Stromal cell of bone marrow (primary cell): ENCODE measurements around the gene HSBP1L1.

Experiments used
- DNase-seq: peaks from one replicate; pipeline ENCODE4 v3.0.0-alpha.2; 2012; ENCODE audit warnings: low read depth

Gene HSBP1L1

DNA sequence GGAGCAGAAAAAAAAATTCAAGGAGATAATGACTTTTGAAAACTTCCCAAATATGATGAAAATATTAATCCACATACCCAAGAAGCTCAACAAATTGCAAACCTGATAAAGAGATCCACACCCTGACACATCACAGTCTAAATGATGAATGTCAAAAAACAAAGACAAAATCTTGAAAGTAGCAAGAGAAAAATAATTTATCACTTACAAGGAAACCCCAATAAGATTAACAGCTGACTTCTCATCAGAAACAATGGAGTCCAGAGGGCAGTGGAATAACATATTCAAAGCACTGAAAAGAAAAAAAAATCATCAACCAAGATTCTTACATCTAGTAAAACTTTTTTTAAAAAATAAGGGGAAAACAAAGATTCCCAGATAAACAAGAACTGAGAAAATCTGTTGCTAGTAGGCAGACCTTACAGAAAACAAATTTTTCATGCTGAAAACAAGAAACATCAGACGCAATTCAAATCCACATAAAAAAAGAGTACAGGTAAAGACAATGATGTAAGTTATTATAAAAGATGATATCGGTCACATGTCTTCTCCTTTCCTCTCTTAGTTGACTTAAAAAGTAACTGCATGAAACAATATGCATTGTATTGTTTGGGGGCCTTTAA, 34.3 kb upstream of the HSBP1L1 start:
- no peak for DNase-seq

DNA sequence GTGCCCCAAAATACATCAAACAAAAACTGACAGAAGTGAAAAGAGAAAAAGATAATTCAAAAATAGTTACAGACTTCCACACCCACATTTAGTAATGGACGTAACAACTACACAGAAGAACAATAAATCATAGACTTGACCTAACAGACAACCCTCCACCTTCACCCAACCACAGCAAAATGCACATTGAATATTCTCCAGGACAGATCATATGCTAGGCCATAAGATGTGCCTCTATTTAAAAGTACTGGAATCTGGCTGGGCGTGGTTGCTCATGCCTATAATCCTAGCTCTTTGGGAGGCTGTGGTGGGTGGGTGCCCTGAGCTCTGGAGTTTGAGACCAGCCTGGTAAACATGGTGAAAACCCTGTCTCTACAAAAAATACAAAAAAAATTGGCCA, 33.0 kb upstream of the HSBP1L1 start:
- DNase-seq = no peak

DNA sequence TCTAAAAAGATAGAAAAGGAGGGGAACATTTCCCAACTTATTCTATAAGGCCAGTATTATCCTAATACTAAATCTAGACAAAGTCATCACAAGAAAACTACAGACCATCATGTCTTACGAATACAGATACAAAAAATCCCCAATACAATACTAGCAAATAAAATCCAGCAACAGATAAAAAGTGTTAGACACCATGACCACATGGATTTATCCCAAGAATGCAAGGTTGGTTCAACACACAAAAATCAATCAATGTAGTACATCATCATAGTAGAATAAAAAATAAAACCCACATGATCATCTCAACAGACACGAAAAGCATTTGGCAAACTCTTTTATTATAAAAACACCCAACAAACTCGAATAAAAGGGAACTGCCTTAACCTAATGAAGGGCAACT, 31.5 kb upstream of the HSBP1L1 start:
- DNase-seq = no peak

DNA sequence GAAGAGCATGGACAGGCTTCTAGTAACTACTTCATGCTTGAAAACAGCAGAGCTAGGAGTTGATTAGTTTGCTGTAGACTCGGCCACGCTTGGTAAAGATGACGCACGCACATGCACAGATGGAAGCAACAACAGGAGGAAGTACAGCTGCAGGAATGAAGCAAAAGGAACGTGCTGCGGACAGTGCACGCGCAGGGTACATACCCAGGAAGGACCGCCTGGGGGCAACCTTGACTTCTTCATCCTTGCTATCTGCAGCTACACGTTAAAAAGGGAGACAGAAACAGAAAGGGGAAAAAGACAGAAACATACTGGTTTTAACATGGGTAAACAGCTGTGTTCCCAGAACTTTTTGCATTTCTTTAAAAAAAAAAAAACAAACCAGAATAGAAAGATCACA, 30.7 kb upstream of the HSBP1L1 start:
- DNase-seq = no peak

DNA sequence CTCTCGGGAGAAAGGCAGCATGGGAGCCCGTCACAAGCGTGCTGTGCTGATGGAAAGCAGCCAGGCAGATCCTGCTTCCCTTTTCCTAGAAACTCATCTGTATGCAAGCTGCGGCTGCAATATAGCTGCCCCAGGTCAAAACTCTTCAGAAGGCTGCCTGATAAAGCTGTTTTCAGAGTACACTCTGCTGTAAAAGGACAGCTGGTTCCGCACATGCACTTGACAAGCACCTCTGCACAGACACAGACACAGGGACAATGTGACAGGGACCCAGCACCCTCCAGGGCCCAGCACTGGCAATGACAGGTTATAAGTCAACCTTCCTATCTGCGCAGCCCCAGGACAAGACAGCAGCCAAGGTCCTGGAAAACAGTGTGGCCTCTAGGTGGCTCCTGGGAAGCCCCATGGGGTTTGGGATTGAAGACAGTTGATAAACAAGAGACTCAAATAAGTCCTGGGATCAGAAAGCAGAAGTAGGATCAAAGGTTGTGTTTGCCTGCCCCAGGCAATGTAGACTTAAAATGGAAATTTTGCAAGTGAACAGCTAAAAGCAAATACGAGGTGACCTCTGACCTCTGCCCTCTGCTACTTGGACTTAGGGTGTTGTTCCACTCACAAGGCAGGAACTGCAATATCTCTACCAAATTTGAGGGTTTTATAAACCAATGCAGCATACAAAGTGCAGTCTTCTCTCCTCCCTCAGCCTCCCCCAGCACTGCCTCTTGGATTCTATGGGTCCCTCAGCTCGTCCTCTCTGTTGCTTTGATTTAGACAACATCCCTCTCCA, 29.9 kb upstream of the HSBP1L1 start:
- DNase-seq = no peak

DNA sequence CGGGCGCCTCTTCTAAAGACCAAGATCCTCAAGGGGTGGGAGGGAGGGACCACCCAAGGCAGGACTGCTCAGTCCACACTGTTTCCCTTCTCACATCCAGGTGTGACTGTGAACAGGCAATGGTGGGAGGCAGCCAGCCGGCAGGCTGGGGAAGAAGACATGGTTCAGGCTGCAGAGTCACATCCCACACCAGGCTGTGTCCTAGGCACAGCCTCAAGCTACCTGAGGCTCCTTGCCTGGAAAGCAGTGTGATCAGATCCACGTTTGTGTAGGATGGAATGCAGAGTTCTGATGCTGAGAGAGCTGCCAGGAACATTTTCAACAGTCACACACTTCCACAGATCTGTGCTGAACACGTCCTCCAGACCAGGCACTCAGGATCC, 29.4 kb upstream of the HSBP1L1 start:
- no peak for DNase-seq

DNA sequence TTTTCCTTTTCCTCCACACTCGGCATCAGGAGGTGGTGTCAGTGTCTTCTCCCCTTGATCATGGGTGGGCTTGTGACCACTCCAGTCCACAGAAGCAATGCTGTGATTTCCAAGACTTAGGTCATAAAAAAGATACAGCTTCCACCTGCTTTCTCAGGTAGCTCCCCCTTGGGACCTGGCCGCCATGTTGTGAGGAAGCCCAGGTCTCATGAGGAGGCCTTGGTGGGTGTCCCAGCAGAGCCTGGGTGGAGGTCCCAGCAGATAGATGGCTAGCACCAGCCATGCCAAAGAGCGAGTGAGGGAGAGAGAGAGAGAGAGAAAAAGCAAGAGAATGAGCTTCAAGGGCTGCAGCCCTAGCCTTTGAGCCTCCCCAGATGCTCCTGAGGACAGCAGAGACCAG, 28.9 kb upstream of the HSBP1L1 start:
- DNase-seq = no peak

DNA sequence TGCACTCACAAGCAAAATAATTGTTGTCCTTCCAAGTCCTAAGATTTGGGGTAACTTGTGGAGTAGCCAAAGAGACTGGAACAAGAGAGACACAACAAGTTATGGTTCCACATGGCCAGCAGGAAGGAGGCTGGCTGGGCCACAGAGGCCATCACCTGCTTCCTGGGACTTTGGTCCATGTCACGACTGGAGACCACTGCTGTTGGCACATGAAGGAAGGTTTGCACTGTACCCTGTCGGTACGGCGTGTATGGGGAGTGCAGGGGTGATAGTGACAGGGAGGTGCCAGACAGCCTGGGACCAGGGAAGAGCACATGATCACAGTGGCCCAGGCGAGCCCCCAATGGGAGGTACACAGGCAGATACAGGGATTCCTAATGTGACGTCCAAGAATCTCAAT, 28.5 kb upstream of the HSBP1L1 start:
- no peak for DNase-seq

DNA sequence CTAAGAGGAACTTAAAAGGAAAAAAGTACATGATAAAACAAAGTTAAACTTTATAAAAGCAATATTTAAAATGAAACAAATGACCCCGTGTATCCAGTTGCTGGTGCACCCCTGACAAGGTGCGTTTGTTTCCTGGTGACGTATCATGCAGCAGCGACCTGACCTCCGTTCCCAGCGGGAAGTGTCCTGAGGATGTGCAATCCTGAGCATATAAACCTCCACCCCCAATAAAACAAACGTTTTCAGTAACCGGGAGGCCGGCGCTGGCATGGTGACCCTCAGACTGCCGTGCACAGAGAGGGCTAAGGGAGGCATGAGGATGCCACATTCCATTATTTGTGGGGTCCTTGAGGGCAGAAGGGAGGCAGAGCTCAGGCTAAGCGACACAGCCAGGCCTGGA, 27.8 kb upstream of the HSBP1L1 start:
- no peak for DNase-seq

DNA sequence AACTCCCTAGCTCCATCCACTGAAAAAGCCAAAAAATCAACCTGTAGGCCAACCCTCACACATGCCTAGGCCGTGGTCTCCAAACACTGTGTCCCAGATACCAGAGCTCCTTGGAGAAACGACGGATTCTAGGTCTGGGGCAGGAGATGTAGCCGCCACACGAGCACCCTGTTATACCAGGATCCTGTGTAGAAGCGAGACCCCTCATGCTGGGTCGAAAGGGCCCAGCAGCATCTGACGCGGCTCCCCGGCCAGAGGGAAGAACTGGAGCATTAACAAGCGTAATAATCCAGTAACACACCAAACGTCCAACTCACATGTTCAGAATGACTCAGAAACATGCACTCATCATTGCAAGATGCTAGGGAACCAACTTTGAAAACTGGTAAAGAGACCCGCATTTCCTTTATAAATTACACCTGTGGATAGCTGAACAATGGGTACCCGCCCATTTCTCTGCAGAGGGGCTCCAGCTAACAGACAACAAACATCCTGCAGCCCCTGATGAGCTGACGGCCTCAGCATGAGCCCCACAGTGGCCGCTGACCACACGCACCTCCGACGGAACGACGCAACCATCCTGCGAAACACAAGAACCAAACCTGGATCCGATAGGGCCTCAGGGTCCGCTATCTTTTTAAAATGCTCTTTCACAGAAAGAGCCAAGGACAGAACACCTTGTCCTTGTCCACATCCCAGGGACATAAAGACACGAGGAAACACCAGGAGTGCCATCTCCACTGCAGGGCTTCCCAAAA, 27.2 kb upstream of the HSBP1L1 start:
- DNase-seq = no peak

DNA sequence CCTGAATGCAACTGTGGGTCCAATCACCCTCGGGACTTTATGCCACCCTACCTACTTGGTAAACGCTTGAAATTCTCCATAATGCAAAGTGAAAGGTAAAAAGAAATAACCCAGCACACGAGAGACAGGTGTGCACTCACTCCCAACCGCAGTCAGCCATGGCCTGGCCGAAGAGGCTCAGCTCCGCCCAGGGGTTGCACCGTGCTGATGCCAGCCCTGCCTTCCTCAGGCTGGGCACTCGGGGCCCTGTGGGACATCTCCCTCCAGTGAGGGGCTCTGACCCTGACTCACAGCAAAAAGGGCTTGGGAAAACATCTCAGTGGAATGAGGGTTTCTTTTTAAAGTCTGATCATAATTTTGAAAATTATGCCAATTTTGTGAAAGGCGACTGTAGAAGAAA, 26.2 kb upstream of the HSBP1L1 start:
- no peak for DNase-seq

DNA sequence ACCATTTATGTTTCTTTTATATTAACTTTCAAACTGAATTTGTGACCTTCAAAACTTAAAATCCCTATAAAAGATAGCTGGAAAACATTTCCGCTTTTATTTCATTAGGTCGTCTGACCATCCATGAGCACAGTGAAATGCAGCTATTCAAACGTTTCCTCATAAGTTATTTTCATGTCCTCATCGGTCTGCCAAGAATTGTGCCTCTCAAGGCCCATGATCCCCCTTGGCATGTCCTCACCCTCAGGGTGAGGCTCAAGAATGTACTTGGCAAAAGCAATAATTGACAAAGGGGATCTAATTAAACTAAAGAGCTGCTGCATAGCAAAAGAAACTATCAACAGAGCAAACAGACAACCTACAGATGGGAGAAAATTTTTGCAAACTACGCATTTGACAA, 25.3 kb upstream of the HSBP1L1 start:
- DNase-seq = no peak

DNA sequence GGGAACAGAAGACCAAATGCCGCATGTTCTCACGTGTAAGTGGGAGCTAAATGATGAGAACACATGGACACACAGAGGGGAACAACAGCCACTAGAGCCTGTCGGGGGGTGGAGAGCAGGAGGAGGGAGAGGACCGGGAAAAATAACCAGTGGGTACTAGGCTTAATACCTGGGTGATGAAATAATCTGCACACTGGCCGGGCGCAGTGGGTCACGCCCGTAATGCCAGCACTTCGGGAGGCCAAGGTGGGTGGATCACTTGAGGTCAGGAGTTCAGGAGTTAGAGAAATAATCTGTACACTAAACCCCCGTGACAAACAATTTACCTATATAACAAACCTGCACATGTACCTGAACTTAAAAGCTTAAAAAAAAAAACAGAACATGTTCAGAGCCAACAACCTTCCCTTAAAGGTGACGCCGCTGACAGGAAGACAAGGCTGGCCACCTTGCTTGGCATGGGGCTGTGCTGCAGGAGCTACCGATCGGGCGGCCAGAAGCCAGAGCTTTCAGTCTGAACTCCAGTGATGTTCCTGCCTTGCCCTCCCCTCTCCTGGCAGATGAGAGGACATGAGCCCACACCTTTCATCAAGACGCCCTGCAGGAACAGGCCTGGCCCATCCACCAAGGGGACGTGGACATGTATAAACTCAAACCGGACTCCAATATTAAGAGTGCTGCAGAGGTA, 24.2 kb upstream of the HSBP1L1 start:
- DNase-seq = no peak

DNA sequence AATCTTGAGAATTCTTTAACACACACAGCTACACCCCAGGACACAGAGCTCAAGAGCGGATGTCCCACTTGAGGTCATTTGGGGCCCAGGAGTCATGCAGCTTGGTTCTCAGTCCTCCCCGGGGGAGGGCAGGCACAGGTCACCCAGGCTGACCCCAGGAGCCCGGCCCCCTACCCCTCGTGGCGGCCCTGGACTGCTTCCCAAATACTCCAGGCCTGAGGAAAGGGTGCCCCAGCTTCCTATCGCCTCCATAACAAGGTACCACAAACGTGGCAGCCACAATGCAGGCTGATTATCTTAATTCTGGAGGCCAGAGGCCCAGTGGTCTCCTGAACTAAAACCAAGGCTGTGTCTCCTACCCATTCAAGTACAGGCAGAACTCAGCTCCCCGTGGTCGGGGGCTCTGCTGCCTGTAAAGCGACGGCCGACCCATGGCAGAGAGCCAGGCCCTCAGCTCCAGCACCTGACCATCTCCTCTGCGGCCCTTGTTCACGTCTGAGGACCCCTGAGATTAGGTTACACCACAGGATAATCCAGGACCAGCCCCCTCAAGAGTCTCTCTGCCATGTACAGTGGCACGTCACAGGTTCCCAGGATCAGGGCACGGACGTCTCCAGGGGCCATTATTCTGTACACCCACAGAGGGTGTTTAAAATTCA, 23.5 kb upstream of the HSBP1L1 start:
- DNase-seq = no peak

DNA sequence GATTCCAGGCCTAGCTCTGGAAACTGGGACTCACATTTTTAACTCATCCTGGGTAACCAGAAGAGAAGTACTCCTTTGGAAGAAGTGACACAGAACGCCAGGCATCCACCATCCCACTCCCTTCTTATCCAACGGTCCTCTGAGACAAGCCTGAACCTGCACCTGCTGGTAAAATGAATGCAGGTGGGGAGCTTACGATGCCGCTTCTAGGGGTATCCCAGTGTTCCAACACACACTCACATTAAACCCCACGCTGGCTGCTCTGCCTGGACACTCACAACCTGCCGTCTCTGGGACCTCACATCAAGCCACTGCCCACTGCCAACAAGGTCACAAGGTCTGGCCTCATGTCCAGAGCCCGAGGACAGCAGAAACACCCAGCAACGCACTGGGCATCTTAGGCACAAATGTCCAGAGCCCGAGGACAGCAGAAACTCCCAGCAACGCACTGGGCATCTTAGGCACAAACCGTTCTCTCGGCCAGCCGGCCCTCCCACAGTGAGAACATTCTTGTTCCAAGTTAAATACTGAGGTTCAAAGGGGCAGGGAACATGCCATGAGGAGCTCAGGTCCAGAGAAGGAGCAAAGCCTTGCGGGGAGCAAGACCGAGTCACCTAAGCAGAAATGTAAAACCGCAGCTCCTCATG, 22.8 kb upstream of the HSBP1L1 start:
- no peak for DNase-seq

DNA sequence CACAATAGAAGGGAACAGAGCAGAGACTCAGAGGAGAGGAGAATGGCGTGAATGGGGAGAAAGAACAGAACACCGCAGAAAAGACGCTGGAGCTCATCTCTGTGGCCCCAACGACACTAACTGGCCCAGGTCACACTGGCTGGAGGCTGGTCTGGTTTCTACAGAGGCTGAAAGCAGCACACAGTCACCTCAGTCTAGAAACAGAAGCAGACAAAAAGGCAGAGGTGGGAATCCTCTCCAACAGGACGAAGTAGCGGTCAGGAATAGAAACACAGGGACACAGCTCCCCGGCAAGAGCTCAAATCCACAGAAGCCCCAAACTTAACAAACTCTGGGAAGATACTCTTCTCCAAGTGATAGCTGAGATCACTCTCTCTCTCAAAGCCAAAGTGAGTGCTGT, 22.2 kb upstream of the HSBP1L1 start:
- DNase-seq = no peak

DNA sequence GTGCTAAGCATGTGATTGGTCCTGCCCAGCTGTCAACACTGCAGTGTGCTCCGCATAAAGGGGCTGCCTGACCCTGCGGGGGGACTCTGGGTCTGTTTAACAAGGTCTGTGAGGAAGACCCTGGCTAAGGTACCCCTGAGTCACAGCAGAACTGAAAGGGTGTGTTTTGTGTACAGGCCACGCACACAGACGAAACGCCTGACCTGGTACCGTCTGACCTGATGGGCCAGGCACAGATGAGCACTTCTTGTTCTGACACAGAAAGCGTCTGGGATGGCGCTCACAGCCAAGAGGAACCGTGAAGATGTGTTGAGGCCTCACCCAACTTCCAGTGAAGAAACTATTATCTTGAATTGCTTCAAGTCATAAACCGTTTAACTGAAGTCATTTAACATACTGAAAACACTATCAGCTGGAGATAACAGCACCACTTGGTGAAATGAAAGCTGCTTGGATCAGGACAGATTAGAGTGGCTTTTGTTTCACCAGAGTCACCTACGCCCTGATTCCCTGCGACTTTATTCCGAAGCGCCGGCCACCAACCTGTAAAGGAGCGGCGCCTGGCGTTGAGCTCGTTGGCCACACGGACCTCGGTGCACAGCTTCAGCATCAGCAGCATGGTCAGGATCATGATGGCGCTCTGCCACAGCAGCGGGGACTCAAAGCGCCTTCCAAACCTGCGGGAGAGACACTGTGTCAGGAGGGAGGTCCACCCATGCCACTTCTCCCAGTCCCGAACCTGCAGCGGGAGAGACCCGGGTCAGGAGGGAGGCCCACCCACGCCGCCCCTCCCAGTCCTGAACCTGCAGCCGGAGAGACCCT, 21.4 kb upstream of the HSBP1L1 start:
- DNase-seq = no peak

DNA sequence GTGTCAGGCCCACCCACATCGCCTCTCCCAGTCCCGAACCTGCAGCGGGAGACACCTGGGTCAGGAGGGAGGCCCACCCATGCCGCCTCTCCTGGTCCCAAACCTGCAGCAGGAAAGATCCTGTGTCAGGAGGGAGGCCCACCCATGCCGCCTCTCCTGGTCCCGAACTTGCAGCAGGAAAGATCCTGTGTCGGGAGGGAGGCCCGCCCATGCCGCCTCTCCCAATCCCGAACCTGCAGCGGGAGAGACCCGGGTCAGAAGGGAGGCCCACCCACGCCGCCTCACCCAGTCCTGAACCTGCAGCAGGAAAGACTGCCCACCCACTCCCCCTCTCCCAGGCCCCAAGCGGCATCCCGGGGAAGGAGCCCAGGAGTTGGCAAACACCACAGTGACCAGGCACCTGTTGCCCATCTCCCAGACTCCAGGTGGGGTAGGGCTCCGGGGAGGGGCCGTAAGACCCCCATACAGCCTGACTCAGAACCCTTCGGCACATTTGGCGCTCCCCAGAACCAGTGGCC, 20.8 kb upstream of the HSBP1L1 start:
- no peak for DNase-seq

DNA sequence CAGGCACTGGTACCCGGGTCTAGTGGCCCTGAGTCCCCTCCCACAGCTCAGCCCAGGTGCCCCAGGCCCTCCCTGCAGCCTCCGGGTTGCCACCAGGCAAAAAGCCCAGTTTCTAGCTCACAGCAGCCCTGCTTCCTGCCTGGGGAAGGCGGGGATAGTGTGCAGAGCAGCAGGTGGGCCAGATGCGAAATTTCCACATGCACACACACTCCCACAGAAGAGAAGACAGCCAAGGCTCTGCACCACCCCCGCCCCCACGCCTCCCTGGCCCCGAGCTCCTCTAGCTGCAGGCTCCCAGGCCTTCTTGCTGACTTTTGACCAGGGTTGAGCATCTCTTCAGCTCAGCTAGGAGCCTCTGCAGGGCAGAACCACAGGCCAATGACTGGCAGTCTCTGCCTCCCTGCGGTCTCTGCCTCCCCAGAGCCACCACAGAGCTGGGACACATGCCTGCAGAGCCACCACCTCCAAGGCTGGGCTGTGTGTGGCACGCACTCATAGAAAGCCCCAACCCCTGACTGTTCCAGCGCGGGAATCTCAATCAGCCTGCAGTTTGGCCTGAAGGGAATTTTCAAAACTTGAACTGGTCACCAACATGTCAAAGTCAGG, 20.2 kb upstream of the HSBP1L1 start:
- DNase-seq = no peak

DNA sequence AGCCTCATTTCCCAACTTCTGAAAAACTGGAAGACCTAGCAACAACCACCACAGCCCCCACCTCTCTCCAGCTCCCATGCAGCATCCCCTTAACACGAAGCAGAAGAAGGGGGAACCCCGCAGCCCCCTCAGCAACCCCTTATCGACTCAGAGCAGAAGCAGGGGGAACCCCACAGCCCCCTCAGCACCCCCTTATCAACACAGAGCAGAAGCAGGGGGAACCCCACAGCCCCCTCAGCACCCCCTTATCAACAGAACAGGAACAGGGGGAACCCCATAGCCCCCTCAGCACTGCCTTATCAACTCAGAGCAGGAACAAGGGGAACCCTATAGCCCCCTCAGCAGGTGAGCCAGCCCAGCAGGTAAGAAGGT, 19.7 kb upstream of the HSBP1L1 start:
- no peak for DNase-seq
